Midbrain (tissue), 1 donor: ENCODE results near the gene FER.
"Not testable (repeated sequence)": the region's sequence is repeated elsewhere in the genome, so short reads cannot be mapped to it uniquely, and the experiment has no call there.

Experiments
- DNase-seq: peaks from one replicate; lab custom pipeline; 2025; lab: John Stamatoyannopoulos, UW

Gene FER

GRCh38 chr5:108798513-108799265 is 51.0 kb downstream of the FER start:
- no peak for DNase-seq

- DNase-seq: no peak
Observed at GRCh38 chr5:108801301-108801700, 53.6 kb downstream of the FER start.

GRCh38 chr5:108801776-108802175 is 54.1 kb downstream of the FER start:
- no peak for DNase-seq

- DNase-seq: no peak
Observed at GRCh38 chr5:108810717-108811116, 63.0 kb downstream of the FER start.

- no peak for DNase-seq
Observed at GRCh38 chr5:108813673-108814072, 66.0 kb downstream of the FER start.

- no peak for DNase-seq
Observed at GRCh38 chr5:108814551-108814950, 66.9 kb downstream of the FER start.

GRCh38 chr5:108818613-108819272 is 71.0 kb downstream of the FER start:
- DNase-seq: no peak

GRCh38 chr5:108820983-108821382 is 73.3 kb downstream of the FER start:
- DNase-seq: no peak

- DNase-seq: no peak
Observed at GRCh38 chr5:108822211-108822947, 74.7 kb downstream of the FER start.

GRCh38 chr5:108827131-108827530 is 79.4 kb downstream of the FER start:
- no peak for DNase-seq

- DNase-seq: no peak
Observed at GRCh38 chr5:108830705-108831276, 83.1 kb downstream of the FER start.

- peak; percentile 10 for DNase-seq
Observed at GRCh38 chr5:108836492-108836891, 88.8 kb downstream of the FER start.

- DNase-seq: not testable (repeated sequence)
Observed at GRCh38 chr5:108842260-108842941, 94.7 kb downstream of the FER start.

- DNase-seq: not testable (repeated sequence)
Observed at GRCh38 chr5:108851129-108851528, 103.4 kb downstream of the FER start.

GRCh38 chr5:108857905-108858304 is 110.2 kb downstream of the FER start:
- no peak for DNase-seq

GRCh38 chr5:108858959-108859358 is 111.3 kb downstream of the FER start:
- DNase-seq: no peak

GRCh38 chr5:108862211-108862610 is 114.5 kb downstream of the FER start:
- no peak for DNase-seq

- DNase-seq: not testable (repeated sequence)
Observed at GRCh38 chr5:108866097-108866496, 118.4 kb downstream of the FER start.

GRCh38 chr5:108867656-108868055 is 120.0 kb downstream of the FER start:
- DNase-seq: no peak

GRCh38 chr5:108869066-108869465 is 121.4 kb downstream of the FER start:
- DNase-seq: no peak

- no peak for DNase-seq
Observed at GRCh38 chr5:108876451-108876850, 128.8 kb downstream of the FER start.

- no peak for DNase-seq
Observed at GRCh38 chr5:108878756-108879155, 131.1 kb downstream of the FER start.
